Measurements from ENCODE around the gene CTU2. TPM values are rescaled to one million over a fixed set of nuclear protein-coding genes. Genes with fewer than 3 reads are reported as not detected.

The CTU2 gene
- total RNA-seq, 1 donor from 2014 or later = 20.6 TPM

DNA sequence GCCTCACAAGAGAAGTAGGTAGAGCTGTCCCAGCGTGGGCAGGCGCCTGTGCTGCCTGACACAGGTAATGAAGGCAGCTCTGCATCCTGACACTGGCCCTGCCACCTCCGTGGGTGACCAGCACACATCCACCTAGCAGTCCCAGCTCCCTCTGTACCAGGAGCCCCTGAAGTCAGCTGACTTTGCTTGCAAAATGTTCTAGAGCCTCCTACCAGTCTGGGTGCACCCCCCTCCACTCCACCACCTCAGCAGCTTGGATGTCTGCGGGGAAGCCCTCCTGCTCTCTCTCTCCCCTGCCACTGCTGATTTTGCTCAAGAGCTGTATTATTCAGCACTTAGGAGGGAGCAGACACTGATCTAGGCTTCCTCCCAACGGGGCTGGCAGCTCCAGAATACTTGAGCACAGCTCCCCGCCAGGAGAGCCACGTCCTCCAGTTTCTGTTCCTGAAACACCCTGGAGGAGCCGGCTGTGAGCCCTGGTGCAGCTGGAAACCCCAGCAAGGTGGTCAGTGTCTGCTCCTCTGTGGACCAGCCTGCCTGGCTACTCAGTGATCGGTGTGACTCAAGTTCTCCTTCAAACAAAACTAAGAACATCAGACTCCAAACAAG, 1.1 kb upstream of the CTU2 start:
- TF ChIP-seq, protein P1, sequence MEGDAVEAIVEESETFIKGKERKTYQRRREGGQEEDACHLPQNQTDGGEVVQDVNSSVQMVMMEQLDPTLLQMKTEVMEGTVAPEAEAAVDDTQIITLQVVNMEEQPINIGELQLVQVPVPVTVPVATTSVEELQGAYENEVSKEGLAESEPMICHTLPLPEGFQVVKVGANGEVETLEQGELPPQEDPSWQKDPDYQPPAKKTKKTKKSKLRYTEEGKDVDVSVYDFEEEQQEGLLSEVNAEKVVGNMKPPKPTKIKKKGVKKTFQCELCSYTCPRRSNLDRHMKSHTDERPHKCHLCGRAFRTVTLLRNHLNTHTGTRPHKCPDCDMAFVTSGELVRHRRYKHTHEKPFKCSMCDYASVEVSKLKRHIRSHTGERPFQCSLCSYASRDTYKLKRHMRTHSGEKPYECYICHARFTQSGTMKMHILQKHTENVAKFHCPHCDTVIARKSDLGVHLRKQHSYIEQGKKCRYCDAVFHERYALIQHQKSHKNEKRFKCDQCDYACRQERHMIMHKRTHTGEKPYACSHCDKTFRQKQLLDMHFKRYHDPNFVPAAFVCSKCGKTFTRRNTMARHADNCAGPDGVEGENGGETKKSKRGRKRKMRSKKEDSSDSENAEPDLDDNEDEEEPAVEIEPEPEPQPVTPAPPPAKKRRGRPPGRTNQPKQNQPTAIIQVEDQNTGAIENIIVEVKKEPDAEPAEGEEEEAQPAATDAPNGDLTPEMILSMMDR (IDR thresholded peaks at IDR 0.05) = no peak
- no peaks in the 10 kb centered on the region for H3K9me3 Mint-ChIP-seq (ENCODE audit: unreplicated experiment)
- no peaks in the 10 kb centered on the region for H3K36me3 Mint-ChIP-seq (ENCODE audit: unreplicated experiment)
- H3K27ac Mint-ChIP-seq (ENCODE audit: unreplicated experiment) = peak overlapping the region; percentile 50
- H3K27me3 Mint-ChIP-seq (ENCODE audit: unreplicated experiment) = no peaks in the 10 kb centered on the region
- no peak for DNase-seq (ENCODE audit: extremely low spot score, unreplicated experiment)
- peaks cover 33% of the 10 kb centered on the region for H3K4me1 Mint-ChIP-seq (ENCODE audit: unreplicated experiment)
- peak overlapping the region; percentile 81 for H3K4me3 Mint-ChIP-seq (ENCODE audit: unreplicated experiment)

DNA sequence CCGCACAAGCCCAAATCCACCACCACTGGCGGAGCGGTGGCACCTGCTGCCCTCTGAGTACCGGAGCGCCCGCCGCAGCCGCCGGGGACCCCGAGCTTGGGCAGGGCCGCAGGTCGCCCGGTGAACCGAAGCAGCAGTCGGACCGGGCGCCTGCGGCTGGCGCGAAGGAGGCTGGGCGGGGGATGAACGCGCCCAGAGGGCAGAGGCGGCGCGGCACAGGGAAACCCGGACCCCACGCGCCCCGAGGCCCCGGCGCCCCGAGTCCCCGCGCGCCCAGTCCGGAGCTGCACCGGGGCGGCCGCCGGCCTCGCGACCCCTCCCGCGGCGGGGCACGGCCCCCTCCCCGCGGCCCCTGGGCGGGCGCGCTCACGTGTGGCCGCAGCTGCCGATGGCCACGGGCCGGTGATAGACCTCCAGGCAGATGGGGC, 488 bp upstream of the CTU2 start:
- TF ChIP-seq, protein P1 (IDR thresholded peaks at IDR 0.05) = no peak
- no peaks in the 10 kb centered on the region for H3K27me3 Mint-ChIP-seq (ENCODE audit: unreplicated experiment)
- H3K36me3 Mint-ChIP-seq (ENCODE audit: unreplicated experiment) = no peaks in the 10 kb centered on the region
- DNase-seq (ENCODE audit: extremely low spot score, unreplicated experiment) = no peak
- H3K4me3 Mint-ChIP-seq (ENCODE audit: unreplicated experiment) = peak overlapping the region; percentile 81
- peaks cover 29% of the 10 kb centered on the region for H3K4me1 Mint-ChIP-seq (ENCODE audit: unreplicated experiment)
- no peak overlapping the region for H3K27ac Mint-ChIP-seq (ENCODE audit: unreplicated experiment)
- H3K9me3 Mint-ChIP-seq (ENCODE audit: unreplicated experiment) = no peaks in the 10 kb centered on the region

DNA sequence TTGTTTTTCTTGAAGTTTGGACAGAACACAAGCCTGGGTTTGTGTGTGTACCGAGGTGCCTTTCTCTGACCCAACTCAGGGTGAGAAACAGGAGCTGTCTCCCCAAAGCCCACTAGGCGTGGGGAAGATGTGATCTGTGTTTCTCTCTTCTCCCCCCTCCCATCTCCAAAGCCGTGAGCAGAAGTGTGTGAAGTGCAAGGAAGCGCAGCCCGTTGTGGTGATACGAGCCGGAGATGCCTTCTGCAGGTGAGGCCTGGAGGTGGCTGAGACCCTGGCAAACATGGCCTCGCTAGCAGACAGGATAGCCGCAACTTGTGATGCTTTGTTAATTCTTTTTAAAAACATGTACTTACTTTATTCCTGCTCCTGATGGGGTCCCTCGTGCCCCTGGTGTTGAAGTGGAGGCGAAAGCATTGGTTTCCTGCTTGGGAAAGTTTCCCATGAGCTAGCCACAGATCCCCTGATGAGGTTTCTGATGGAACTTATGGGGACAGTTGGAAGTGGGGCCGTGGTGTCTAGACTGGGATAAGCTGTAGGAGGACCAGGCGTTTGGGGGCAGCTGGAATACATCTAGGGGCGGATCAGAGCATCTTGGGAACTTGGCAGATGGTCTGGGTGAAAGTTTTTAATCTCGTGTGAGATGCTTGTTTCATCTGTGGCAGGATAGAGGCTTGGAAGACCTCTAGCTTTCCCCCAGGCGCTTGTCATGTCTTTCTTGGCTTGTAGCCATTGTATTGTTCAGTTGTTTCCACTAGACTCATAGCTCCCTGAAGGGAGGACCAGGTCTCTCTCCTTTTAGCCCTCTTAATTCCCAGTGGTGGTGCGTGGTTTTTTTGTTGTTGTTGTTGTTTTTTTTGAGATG, 893 bp downstream of the CTU2 start:
- TF ChIP-seq, protein P1 (IDR thresholded peaks at IDR 0.05) = no peak
- H3K27ac Mint-ChIP-seq (ENCODE audit: unreplicated experiment) = peak overlapping the region; percentile 25
- H3K4me3 Mint-ChIP-seq (ENCODE audit: unreplicated experiment) = peak overlapping the region; percentile 74
- peaks cover 26% of the 10 kb centered on the region for H3K4me1 Mint-ChIP-seq (ENCODE audit: unreplicated experiment)
- no peaks in the 10 kb centered on the region for H3K27me3 Mint-ChIP-seq (ENCODE audit: unreplicated experiment)
- DNase-seq (ENCODE audit: extremely low spot score, unreplicated experiment) = no peak
- H3K36me3 Mint-ChIP-seq (ENCODE audit: unreplicated experiment) = no peaks in the 10 kb centered on the region
- no peaks in the 10 kb centered on the region for H3K9me3 Mint-ChIP-seq (ENCODE audit: unreplicated experiment)

DNA sequence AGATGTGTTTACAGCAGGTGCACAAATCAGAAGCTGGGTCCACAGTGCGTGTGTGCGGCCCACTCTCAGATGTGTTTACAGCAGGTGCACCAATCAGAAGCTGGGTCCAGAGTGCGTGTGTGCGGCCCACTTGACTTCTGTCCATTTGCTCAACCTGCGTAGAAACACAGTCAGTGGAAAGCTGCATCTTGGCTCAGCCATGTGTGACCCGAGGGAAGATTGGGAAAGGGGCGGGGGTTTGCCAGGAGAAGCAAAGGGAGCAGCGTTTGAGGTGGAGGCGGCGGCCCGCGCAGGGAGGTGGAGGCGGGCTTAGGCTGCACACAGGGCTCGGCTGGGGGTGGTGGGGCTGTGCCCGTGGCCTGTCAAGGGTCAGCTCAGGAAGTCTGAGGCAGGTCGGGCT, 4.3 kb downstream of the CTU2 start:
- TF ChIP-seq, protein P1 (IDR thresholded peaks at IDR 0.05) = no peak
- H3K27ac Mint-ChIP-seq (ENCODE audit: unreplicated experiment) = no peak overlapping the region

DNA sequence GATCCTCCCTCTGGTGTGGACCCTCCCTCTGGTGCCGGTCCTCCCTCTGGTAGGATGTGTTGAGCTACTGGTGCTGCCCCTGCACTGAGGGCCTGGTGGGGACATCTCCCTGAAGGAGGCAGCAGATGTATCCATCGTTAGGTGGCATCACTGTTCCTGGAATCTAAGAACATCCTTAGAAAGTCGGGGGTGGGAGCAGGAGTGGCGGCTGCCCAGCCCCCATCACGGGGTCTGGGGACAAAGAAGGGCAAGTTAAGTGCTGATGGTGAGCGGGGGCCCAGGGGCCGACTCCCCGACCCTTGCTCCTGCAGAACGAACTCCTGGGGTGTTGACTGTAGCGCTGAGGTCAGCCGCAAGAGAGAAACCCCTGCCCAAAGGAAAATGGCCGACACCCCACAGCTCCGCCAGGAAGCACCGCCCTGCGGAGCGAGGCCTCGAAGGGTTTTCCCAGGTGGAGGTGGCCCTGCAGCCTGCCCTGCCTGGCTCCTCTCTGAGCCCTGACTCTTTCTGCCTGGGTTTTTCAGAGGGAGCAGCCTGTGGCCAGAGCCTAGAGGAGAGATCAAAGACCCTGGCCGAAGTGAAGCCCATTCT, 5.5 kb downstream of the CTU2 start:
- H3K9me3 Mint-ChIP-seq (ENCODE audit: unreplicated experiment) = no peaks in the 10 kb centered on the region
- H3K4me1 Mint-ChIP-seq (ENCODE audit: unreplicated experiment) = peaks cover 8% of the 10 kb centered on the region
- H3K36me3 Mint-ChIP-seq (ENCODE audit: unreplicated experiment) = peaks cover 1% of the 10 kb centered on the region
- H3K27me3 Mint-ChIP-seq (ENCODE audit: unreplicated experiment) = no peaks in the 10 kb centered on the region
- no peak overlapping the region for H3K27ac Mint-ChIP-seq (ENCODE audit: unreplicated experiment)
- H3K4me3 Mint-ChIP-seq (ENCODE audit: unreplicated experiment) = no peak overlapping the region
- no peak for DNase-seq (ENCODE audit: extremely low spot score, unreplicated experiment)
- TF ChIP-seq, protein P1 (IDR thresholded peaks at IDR 0.05) = no peak

More for the DNA sequence above, 4.3 kb downstream of the CTU2 start:
- Mint-ChIP-seq H3K4me1 (ENCODE audit: unreplicated experiment) (peaks cover 9% of the 10 kb centered on the region), H3K27me3 (ENCODE audit: unreplicated experiment) (no peaks in the 10 kb centered on the region), H3K4me3 (ENCODE audit: unreplicated experiment) (no peak overlapping the region), H3K9me3 (ENCODE audit: unreplicated experiment) (no peaks in the 10 kb centered on the region), H3K36me3 (ENCODE audit: unreplicated experiment) (peaks cover 1% of the 10 kb centered on the region)
- no peak for DNase-seq (ENCODE audit: extremely low spot score, unreplicated experiment)

Data from osteocyte (in vitro differentiated cells).